ENCODE measurements around the gene TCTN3.

TCTN3 gene

GRCh38 chr10:95651346-95652060, 42.2 kb downstream of the TCTN3 start:
- no peak overlapping the region for H2AK5ac ChIP-seq (ENCODE audit: low read length)
- H3K4me1 ChIP-seq (ENCODE audit: control insufficient read depth, low read depth, low read length): no peaks in the 10 kb centered on the region
- no peak overlapping the region for H3K9ac ChIP-seq (ENCODE audit: low read length)
- no peak overlapping the region for H3K56ac ChIP-seq (ENCODE audit: low read length)
- no peak overlapping the region for H3K4ac ChIP-seq (ENCODE audit: low read depth, low read length)
- H3K27ac ChIP-seq (ENCODE audit: low read depth, low read length): no peak overlapping the region
- peaks cover 3% of the 10 kb centered on the region for H3K36me3 ChIP-seq (ENCODE audit: control insufficient read depth, insufficient read depth, low read length)
- no peak overlapping the region for H3K23ac ChIP-seq (ENCODE audit: low read length)
- no peak overlapping the region for H3K4me3 ChIP-seq (ENCODE audit: low read length)
- no peak overlapping the region for H2BK15ac ChIP-seq (replicated peaks; ENCODE audit: low read depth)
- peaks cover 10% of the 10 kb centered on the region for H3K79me1 ChIP-seq (ENCODE audit: low read length)
- H4K8ac ChIP-seq (ENCODE audit: low read depth, low read length): no peak overlapping the region
- H2BK5ac ChIP-seq (ENCODE audit: low read length): no peak overlapping the region
- H3K79me2 ChIP-seq (ENCODE audit: control insufficient read depth, insufficient read depth, low read length): peaks cover 16% of the 10 kb centered on the region
- H2BK120ac ChIP-seq (ENCODE audit: low read depth, low read length): no peak overlapping the region
- no peaks in the 10 kb centered on the region for H3K27me3 ChIP-seq (ENCODE audit: insufficient read depth, low read length, poor library complexity)
- DNase-seq: no peak
- H3K4me2 ChIP-seq (ENCODE audit: low read length): no peak overlapping the region
- H4K5ac ChIP-seq (ENCODE audit: low read length): no peak overlapping the region
- no CpG with 5 or more reads among the region's 1 CpG for WGBS (ENCODE audit: extremely low coverage, insufficient coverage, low lambda C conversion rate)
- no peak overlapping the region for H3K18ac ChIP-seq (ENCODE audit: low read length)

- Histone ChIP-seq H2BK120ac (ENCODE audit: low read depth, low read length) (no peak overlapping the region), H3K18ac (ENCODE audit: low read length) (no peak overlapping the region), H3K4ac (ENCODE audit: low read depth, low read length) (no peak overlapping the region), H4K5ac (ENCODE audit: low read length) (no peak overlapping the region), H3K4me2 (ENCODE audit: low read length) (no peak overlapping the region), H2BK5ac (ENCODE audit: low read length) (no peak overlapping the region), H3K27me3 (ENCODE audit: insufficient read depth, low read length, poor library complexity) (no peaks in the 10 kb centered on the region), H3K9ac (ENCODE audit: low read length) (no peak overlapping the region), H3K79me2 (ENCODE audit: control insufficient read depth, insufficient read depth, low read length) (peaks cover 8% of the 10 kb centered on the region), H2BK15ac (replicated peaks; ENCODE audit: low read depth) (no peak overlapping the region), H3K36me3 (ENCODE audit: control insufficient read depth, insufficient read depth, low read length) (peaks cover 3% of the 10 kb centered on the region), H3K56ac (ENCODE audit: low read length) (no peak overlapping the region), H3K4me3 (ENCODE audit: low read length) (no peak overlapping the region), H3K79me1 (ENCODE audit: low read length) (peaks cover 10% of the 10 kb centered on the region), H3K23ac (ENCODE audit: low read length) (no peak overlapping the region), H3K4me1 (ENCODE audit: control insufficient read depth, low read depth, low read length) (no peaks in the 10 kb centered on the region), H3K27ac (ENCODE audit: low read depth, low read length) (no peak overlapping the region), H4K8ac (ENCODE audit: low read depth, low read length) (no peak overlapping the region), H2AK5ac (ENCODE audit: low read length) (no peak overlapping the region)
- WGBS (ENCODE audit: extremely low coverage, insufficient coverage, low lambda C conversion rate): no CpG with 5 or more reads among the region's 2 CpGs
- DNase-seq: peak; percentile 16
Measured at GRCh38 chr10:95650232-95650631, 43.5 kb downstream of the TCTN3 start.

- Histone ChIP-seq H4K8ac (ENCODE audit: low read depth, low read length) (no peak overlapping the region), H3K27ac (ENCODE audit: low read depth, low read length) (no peak overlapping the region), H4K5ac (ENCODE audit: low read length) (no peak overlapping the region), H3K18ac (ENCODE audit: low read length) (no peak overlapping the region), H3K23ac (ENCODE audit: low read length) (no peak overlapping the region), H3K4me1 (ENCODE audit: control insufficient read depth, low read depth, low read length) (no peaks in the 10 kb centered on the region), H2BK120ac (ENCODE audit: low read depth, low read length) (no peak overlapping the region), H3K4ac (ENCODE audit: low read depth, low read length) (no peak overlapping the region), H3K9ac (ENCODE audit: low read length) (no peak overlapping the region), H3K4me3 (ENCODE audit: low read length) (no peak overlapping the region), H2AK5ac (ENCODE audit: low read length) (no peak overlapping the region), H3K27me3 (ENCODE audit: insufficient read depth, low read length, poor library complexity) (no peaks in the 10 kb centered on the region), H3K79me1 (ENCODE audit: low read length) (peaks cover 7% of the 10 kb centered on the region), H3K4me2 (ENCODE audit: low read length) (no peak overlapping the region), H2BK5ac (ENCODE audit: low read length) (no peak overlapping the region), H3K36me3 (ENCODE audit: control insufficient read depth, insufficient read depth, low read length) (peaks cover 3% of the 10 kb centered on the region), H3K56ac (ENCODE audit: low read length) (no peak overlapping the region), H3K79me2 (ENCODE audit: control insufficient read depth, insufficient read depth, low read length) (no peaks in the 10 kb centered on the region), H2BK15ac (replicated peaks; ENCODE audit: low read depth) (no peak overlapping the region)
- WGBS (ENCODE audit: extremely low coverage, insufficient coverage, low lambda C conversion rate): no CpG with 5 or more reads among the region's 1 CpG
- no peak for DNase-seq
Measured at GRCh38 chr10:95648138-95648537, 45.6 kb downstream of the TCTN3 start.

GRCh38 chr10:95646160-95646559, 47.6 kb downstream of the TCTN3 start:
- H2BK15ac ChIP-seq (replicated peaks; ENCODE audit: low read depth): no peak overlapping the region
- WGBS (ENCODE audit: extremely low coverage, insufficient coverage, low lambda C conversion rate): no CpG with 5 or more reads among the region's 1 CpG
- H3K4ac ChIP-seq (ENCODE audit: low read depth, low read length): no peak overlapping the region
- H4K5ac ChIP-seq (ENCODE audit: low read length): no peak overlapping the region
- no peak overlapping the region for H4K8ac ChIP-seq (ENCODE audit: low read depth, low read length)
- DNase-seq: no peak
- H3K79me2 ChIP-seq (ENCODE audit: control insufficient read depth, insufficient read depth, low read length): no peaks in the 10 kb centered on the region
- H3K27me3 ChIP-seq (ENCODE audit: insufficient read depth, low read length, poor library complexity): no peaks in the 10 kb centered on the region
- no peaks in the 10 kb centered on the region for H3K36me3 ChIP-seq (ENCODE audit: control insufficient read depth, insufficient read depth, low read length)
- H3K9ac ChIP-seq (ENCODE audit: low read length): no peak overlapping the region
- no peak overlapping the region for H3K23ac ChIP-seq (ENCODE audit: low read length)
- H2BK120ac ChIP-seq (ENCODE audit: low read depth, low read length): no peak overlapping the region
- H3K4me1 ChIP-seq (ENCODE audit: control insufficient read depth, low read depth, low read length): no peaks in the 10 kb centered on the region
- H3K18ac ChIP-seq (ENCODE audit: low read length): no peak overlapping the region
- no peak overlapping the region for H2BK5ac ChIP-seq (ENCODE audit: low read length)
- H3K79me1 ChIP-seq (ENCODE audit: low read length): peaks cover 5% of the 10 kb centered on the region
- H3K27ac ChIP-seq (ENCODE audit: low read depth, low read length): no peak overlapping the region
- no peak overlapping the region for H3K4me3 ChIP-seq (ENCODE audit: low read length)
- H3K4me2 ChIP-seq (ENCODE audit: low read length): no peak overlapping the region
- H2AK5ac ChIP-seq (ENCODE audit: low read length): no peak overlapping the region
- H3K56ac ChIP-seq (ENCODE audit: low read length): no peak overlapping the region

- Histone ChIP-seq H4K8ac (ENCODE audit: low read depth, low read length) (no peak overlapping the region), H2BK5ac (ENCODE audit: low read length) (no peak overlapping the region), H2AK5ac (ENCODE audit: low read length) (no peak overlapping the region), H3K23ac (ENCODE audit: low read length) (no peak overlapping the region), H3K27me3 (ENCODE audit: insufficient read depth, low read length, poor library complexity) (no peaks in the 10 kb centered on the region), H2BK120ac (ENCODE audit: low read depth, low read length) (no peak overlapping the region), H3K4me3 (ENCODE audit: low read length) (no peak overlapping the region), H4K5ac (ENCODE audit: low read length) (no peak overlapping the region), H2BK15ac (replicated peaks; ENCODE audit: low read depth) (no peak overlapping the region), H3K18ac (ENCODE audit: low read length) (no peak overlapping the region), H3K4me1 (ENCODE audit: control insufficient read depth, low read depth, low read length) (no peaks in the 10 kb centered on the region), H3K79me1 (ENCODE audit: low read length) (peaks cover 5% of the 10 kb centered on the region), H3K79me2 (ENCODE audit: control insufficient read depth, insufficient read depth, low read length) (no peaks in the 10 kb centered on the region), H3K9ac (ENCODE audit: low read length) (no peak overlapping the region), H3K4me2 (ENCODE audit: low read length) (no peak overlapping the region), H3K56ac (ENCODE audit: low read length) (no peak overlapping the region), H3K36me3 (ENCODE audit: control insufficient read depth, insufficient read depth, low read length) (peaks cover 1% of the 10 kb centered on the region), H3K27ac (ENCODE audit: low read depth, low read length) (no peak overlapping the region), H3K4ac (ENCODE audit: low read depth, low read length) (no peak overlapping the region)
- no CpG with 5 or more reads among the region's 1 CpG for WGBS (ENCODE audit: extremely low coverage, insufficient coverage, low lambda C conversion rate)
- DNase-seq: peak; percentile 39
Measured at GRCh38 chr10:95644901-95645300, 48.8 kb downstream of the TCTN3 start.

- no peak overlapping the region for H2BK120ac ChIP-seq (ENCODE audit: low read depth, low read length)
- WGBS (ENCODE audit: extremely low coverage, insufficient coverage, low lambda C conversion rate): no CpG with 5 or more reads among the region's 1 CpG
- no peak overlapping the region for H3K56ac ChIP-seq (ENCODE audit: low read length)
- no peak overlapping the region for H3K4me3 ChIP-seq (ENCODE audit: low read length)
- H3K4me2 ChIP-seq (ENCODE audit: low read length): no peak overlapping the region
- no peak overlapping the region for H2AK5ac ChIP-seq (ENCODE audit: low read length)
- no peak overlapping the region for H2BK15ac ChIP-seq (replicated peaks; ENCODE audit: low read depth)
- H3K79me1 ChIP-seq (ENCODE audit: low read length): peaks cover 1% of the 10 kb centered on the region
- no peak overlapping the region for H3K23ac ChIP-seq (ENCODE audit: low read length)
- no peak overlapping the region for H2BK5ac ChIP-seq (ENCODE audit: low read length)
- no peaks in the 10 kb centered on the region for H3K4me1 ChIP-seq (ENCODE audit: control insufficient read depth, low read depth, low read length)
- H3K18ac ChIP-seq (ENCODE audit: low read length): no peak overlapping the region
- no peak overlapping the region for H3K9ac ChIP-seq (ENCODE audit: low read length)
- no peak overlapping the region for H3K4ac ChIP-seq (ENCODE audit: low read depth, low read length)
- no peaks in the 10 kb centered on the region for H3K79me2 ChIP-seq (ENCODE audit: control insufficient read depth, insufficient read depth, low read length)
- H4K8ac ChIP-seq (ENCODE audit: low read depth, low read length): no peak overlapping the region
- DNase-seq: no peak
- peaks cover 5% of the 10 kb centered on the region for H3K36me3 ChIP-seq (ENCODE audit: control insufficient read depth, insufficient read depth, low read length)
- H3K27ac ChIP-seq (ENCODE audit: low read depth, low read length): no peak overlapping the region
- H4K5ac ChIP-seq (ENCODE audit: low read length): no peak overlapping the region
- H3K27me3 ChIP-seq (ENCODE audit: insufficient read depth, low read length, poor library complexity): no peaks in the 10 kb centered on the region
Measured at GRCh38 chr10:95640891-95641315, 52.8 kb downstream of the TCTN3 start.
